ENCODE results near the gene APBA1. TPM values are rescaled to one million over a fixed set of nuclear protein-coding genes. Genes with fewer than 3 reads are reported as not detected.

The APBA1 gene
- total RNA-seq, 1 experiment from 2014 or later = 1.8 TPM

DNA sequence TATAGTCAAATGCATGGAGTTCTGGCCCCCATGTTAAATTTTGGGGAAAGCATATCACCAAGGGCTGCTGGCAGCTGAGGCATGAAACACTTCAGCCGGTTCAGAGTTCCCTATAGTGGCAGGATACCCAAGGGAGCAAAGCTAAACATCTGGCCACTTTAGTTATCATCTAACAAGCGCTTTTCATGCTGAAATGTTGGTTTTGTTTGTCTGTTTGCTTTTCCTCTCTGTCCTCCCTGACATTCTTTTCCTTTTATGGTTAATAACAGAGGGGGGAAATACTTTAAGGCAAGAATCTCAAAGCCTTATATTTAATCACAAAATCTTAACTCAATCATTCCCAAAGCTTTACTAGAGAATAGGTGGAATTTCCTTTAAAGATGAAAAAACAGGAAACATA, 11.9 kb downstream of the APBA1 start:
- Histone ChIP-seq H3K9me3 (ENCODE audit: control insufficient read depth, low read depth, low read length) (no peaks in the 10 kb centered on the region), H2AK5ac (ENCODE audit: insufficient read length, low read length) (no peak overlapping the region), H4K91ac (ENCODE audit: insufficient read length, low read depth, low read length) (no peak overlapping the region), H2BK5ac (ENCODE audit: insufficient read length, low read length) (no peak overlapping the region), H4K5ac (ENCODE audit: insufficient read length, low read depth, low read length) (no peak overlapping the region), H3K56ac (ENCODE audit: insufficient read length, low read depth, low read length) (no peak overlapping the region), H4K8ac (replicated peaks; ENCODE audit: insufficient read length, low read depth, low read length) (no peak overlapping the region), H2BK20ac (ENCODE audit: low read depth, low read length, poor library complexity, severe bottlenecking) (no peak overlapping the region), H3K18ac (ENCODE audit: insufficient read length, low read depth, low read length) (no peak overlapping the region), H3K79me1 (ENCODE audit: insufficient read depth, low read depth, low read length, poor library complexity, severe bottlenecking) (no peaks in the 10 kb centered on the region), H3K4me1 (ENCODE audit: insufficient read depth, low read length) (no peaks in the 10 kb centered on the region; the same call in 1 of the 2 replicates), H2BK120ac (ENCODE audit: low read depth, low read length, poor library complexity, severe bottlenecking) (no peak overlapping the region), H2BK12ac (ENCODE audit: insufficient read length, low read depth, low read length) (no peak overlapping the region), H2AFZ (ENCODE audit: low read length) (no peak overlapping the region), H3K79me2 (ENCODE audit: insufficient read depth, low read length) (no peaks in the 10 kb centered on the region), H3K9ac (ENCODE audit: extremely low read depth, insufficient read length, low read length) (no peak overlapping the region), H3K27me3 (ENCODE audit: insufficient read depth, low read length) (no peaks in the 10 kb centered on the region), H2BK15ac (ENCODE audit: low read depth, low read length) (no peak overlapping the region), H3T11ph (ENCODE audit: low read length) (no peak overlapping the region), H3K27ac (ENCODE audit: insufficient read length, low read depth, low read length) (no peak overlapping the region), H3K4me2 (ENCODE audit: insufficient read depth, insufficient read length, low read length) (no peak overlapping the region), H3K23ac (ENCODE audit: insufficient read length, low read depth, low read length) (no peak overlapping the region), H3K23me2 (ENCODE audit: insufficient read length, low read depth, low read length, poor library complexity, severe bottlenecking) (no peaks in the 10 kb centered on the region), H3K4ac (ENCODE audit: low read depth, low read length) (no peak overlapping the region), H3K14ac (ENCODE audit: insufficient read depth, low read length) (no peak overlapping the region), H4K20me1 (ENCODE audit: control insufficient read depth, insufficient read depth, insufficient read length) (no peaks in the 10 kb centered on the region)
- peaks cover 14 to 15% of the 10 kb centered on the region in 2 experiments for H3K4me1 Mint-ChIP-seq
- no peaks in the 10 kb centered on the region for H3K36me3 Mint-ChIP-seq (ENCODE audit: insufficient read depth in 1 of 3, low read depth in 3 of 3)
- TF ChIP-seq, protein P1, sequence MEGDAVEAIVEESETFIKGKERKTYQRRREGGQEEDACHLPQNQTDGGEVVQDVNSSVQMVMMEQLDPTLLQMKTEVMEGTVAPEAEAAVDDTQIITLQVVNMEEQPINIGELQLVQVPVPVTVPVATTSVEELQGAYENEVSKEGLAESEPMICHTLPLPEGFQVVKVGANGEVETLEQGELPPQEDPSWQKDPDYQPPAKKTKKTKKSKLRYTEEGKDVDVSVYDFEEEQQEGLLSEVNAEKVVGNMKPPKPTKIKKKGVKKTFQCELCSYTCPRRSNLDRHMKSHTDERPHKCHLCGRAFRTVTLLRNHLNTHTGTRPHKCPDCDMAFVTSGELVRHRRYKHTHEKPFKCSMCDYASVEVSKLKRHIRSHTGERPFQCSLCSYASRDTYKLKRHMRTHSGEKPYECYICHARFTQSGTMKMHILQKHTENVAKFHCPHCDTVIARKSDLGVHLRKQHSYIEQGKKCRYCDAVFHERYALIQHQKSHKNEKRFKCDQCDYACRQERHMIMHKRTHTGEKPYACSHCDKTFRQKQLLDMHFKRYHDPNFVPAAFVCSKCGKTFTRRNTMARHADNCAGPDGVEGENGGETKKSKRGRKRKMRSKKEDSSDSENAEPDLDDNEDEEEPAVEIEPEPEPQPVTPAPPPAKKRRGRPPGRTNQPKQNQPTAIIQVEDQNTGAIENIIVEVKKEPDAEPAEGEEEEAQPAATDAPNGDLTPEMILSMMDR (conservative IDR thresholded peaks at IDR 0.05) = no peak
- DNase-seq = no peak
- H3K27me3 Mint-ChIP-seq (ENCODE audit: low read depth) = no peaks in the 10 kb centered on the region
- no CpG with 5 or more reads among the region's 2 CpGs for WGBS (ENCODE audit: extremely low coverage, insufficient read length, low lambda C conversion rate)
- no peak overlapping the region for H3K4me3 Mint-ChIP-seq
- H3K27ac Mint-ChIP-seq = no peak overlapping the region
- no peaks in the 10 kb centered on the region for H3K9me3 Mint-ChIP-seq

Data from H9 (cell line).